ENCODE data around the gene MLANA. TPM values are rescaled to one million over a fixed set of nuclear protein-coding genes. Genes with fewer than 3 reads are reported as not detected.

Gene MLANA
- total RNA-seq, 1 donor from 2014 or later: not detected

GRCh38 chr9:5909976-5910375 is 19.3 kb downstream of the MLANA start:
- no peak for ATAC-seq
- intact Hi-C loops (cut with DNase I): no loop called here
- no peak for DNase-seq
- no peak overlapping the region for H3K4me3 ChIP-seq
- no peaks in the 10 kb centered on the region for H3K27me3 ChIP-seq
- H3K4me1 ChIP-seq: no peaks in the 10 kb centered on the region
- H3K36me3 ChIP-seq: peaks cover 10% of the 10 kb centered on the region
- H3K27ac ChIP-seq: no peak overlapping the region
- TF ChIP-seq, protein P1, sequence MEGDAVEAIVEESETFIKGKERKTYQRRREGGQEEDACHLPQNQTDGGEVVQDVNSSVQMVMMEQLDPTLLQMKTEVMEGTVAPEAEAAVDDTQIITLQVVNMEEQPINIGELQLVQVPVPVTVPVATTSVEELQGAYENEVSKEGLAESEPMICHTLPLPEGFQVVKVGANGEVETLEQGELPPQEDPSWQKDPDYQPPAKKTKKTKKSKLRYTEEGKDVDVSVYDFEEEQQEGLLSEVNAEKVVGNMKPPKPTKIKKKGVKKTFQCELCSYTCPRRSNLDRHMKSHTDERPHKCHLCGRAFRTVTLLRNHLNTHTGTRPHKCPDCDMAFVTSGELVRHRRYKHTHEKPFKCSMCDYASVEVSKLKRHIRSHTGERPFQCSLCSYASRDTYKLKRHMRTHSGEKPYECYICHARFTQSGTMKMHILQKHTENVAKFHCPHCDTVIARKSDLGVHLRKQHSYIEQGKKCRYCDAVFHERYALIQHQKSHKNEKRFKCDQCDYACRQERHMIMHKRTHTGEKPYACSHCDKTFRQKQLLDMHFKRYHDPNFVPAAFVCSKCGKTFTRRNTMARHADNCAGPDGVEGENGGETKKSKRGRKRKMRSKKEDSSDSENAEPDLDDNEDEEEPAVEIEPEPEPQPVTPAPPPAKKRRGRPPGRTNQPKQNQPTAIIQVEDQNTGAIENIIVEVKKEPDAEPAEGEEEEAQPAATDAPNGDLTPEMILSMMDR (IDR thresholded peaks at IDR 0.05): no peak
- H3K9me3 ChIP-seq: no peaks in the 10 kb centered on the region

GRCh38 chr9:5910413-5911057 is 19.8 kb downstream of the MLANA start:
- no peak for DNase-seq
- Histone ChIP-seq H3K36me3 (peaks cover 10% of the 10 kb centered on the region), H3K4me1 (no peaks in the 10 kb centered on the region), H3K27ac (no peak overlapping the region), H3K27me3 (no peaks in the 10 kb centered on the region), H3K9me3 (no peaks in the 10 kb centered on the region), H3K4me3 (no peak overlapping the region)
- TF ChIP-seq, protein P1 (IDR thresholded peaks at IDR 0.05): no peak
- intact Hi-C loops (cut with DNase I): no loop called here
- ATAC-seq: no peak

DNA sequence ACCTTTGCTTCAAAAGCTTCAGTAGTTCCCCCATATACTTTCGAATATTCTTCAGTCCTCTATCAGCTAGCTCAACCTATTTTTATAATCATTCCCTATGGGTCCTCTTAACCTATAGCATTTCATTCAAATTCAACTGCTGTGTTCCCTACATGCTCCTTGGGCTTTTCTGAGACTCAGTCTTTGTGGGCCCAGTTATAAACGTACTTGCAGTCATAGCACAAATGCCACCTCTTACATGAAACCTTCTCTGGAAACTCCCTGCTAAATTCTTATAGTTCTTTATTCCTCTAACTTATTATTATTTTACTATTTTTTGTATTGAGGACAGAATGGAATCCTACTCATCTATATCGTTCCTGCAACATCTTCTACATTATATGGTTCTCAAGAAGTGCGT is 24.7 kb downstream of the MLANA start:
- Histone ChIP-seq H3K27ac (no peak overlapping the region), H3K27me3 (no peaks in the 10 kb centered on the region), H3K4me3 (no peak overlapping the region), H3K9me3 (no peaks in the 10 kb centered on the region), H3K4me1 (no peaks in the 10 kb centered on the region), H3K36me3 (peaks cover 9% of the 10 kb centered on the region)
- TF ChIP-seq, protein P1 (IDR thresholded peaks at IDR 0.05): no peak
- DNase-seq (no peak), ATAC-seq (no peak)
- intact Hi-C loops (cut with DNase I): no loop called here

GRCh38 chr9:5917273-5917672 is 26.6 kb downstream of the MLANA start:
- Histone ChIP-seq H3K27ac (no peak overlapping the region), H3K4me1 (no peaks in the 10 kb centered on the region), H3K4me3 (no peak overlapping the region), H3K27me3 (no peaks in the 10 kb centered on the region), H3K36me3 (peaks cover 26% of the 10 kb centered on the region), H3K9me3 (no peaks in the 10 kb centered on the region)
- DNase-seq (no peak), ATAC-seq (peak; percentile 67)
- TF ChIP-seq, protein P1 (IDR thresholded peaks at IDR 0.05): no peak
- intact Hi-C loops (cut with DNase I): no loop called here

GRCh38 chr9:5917888-5918287 is 27.2 kb downstream of the MLANA start:
- H3K36me3 ChIP-seq: peaks cover 32% of the 10 kb centered on the region

More at GRCh38 chr9:5917888-5918287, 27.2 kb downstream of the MLANA start:
- Histone ChIP-seq H3K4me3 (no peak overlapping the region), H3K27ac (no peak overlapping the region), H3K4me1 (no peaks in the 10 kb centered on the region), H3K9me3 (no peaks in the 10 kb centered on the region), H3K27me3 (no peaks in the 10 kb centered on the region)
- DNase-seq (no peak), ATAC-seq (peak; percentile 68)
- TF ChIP-seq, protein P1 (IDR thresholded peaks at IDR 0.05): no peak
- intact Hi-C loops (cut with DNase I): no loop called here
